Fibroblast of pulmonary artery (primary cell): Measurements from ENCODE around the gene TANGO6.
A peak's percentile ranks its signal among the peaks of the same experiment; 100 is the strongest.

ENCODE experiments used
- DNase-seq: peaks from one replicate; pipeline ENCODE4 v3.0.0-alpha.2; 2010; ENCODE audit warnings: low read depth
- H3K4me3 ChIP-seq: replicated peaks from 2 replicates; pipeline ENCODE4 v1.5.1; 2011; ENCODE audit warnings: low read depth, mild to moderate bottlenecking, control low read depth, low read length, moderate library complexity
- CTCF ChIP-seq: IDR thresholded peaks from 2 replicates; pipeline ENCODE4 v1.5.1; 2011; ENCODE audit warnings: mild to moderate bottlenecking, control low read depth, low read length, inconsistent platforms; ENCODE audit errors: missing control alignments

The TANGO6 gene

GRCh38 chr16:68960910-68961309 lies 117.6 kb downstream of the TANGO6 start:
- no peak for DNase-seq
- TF ChIP-seq CTCF, result no peak
- no peak overlapping the region for H3K4me3 ChIP-seq

- TF ChIP-seq CTCF, result no peak
- H3K4me3 ChIP-seq, result no peak overlapping the region
- DNase-seq, result peak; percentile 50
Measured at GRCh38 chr16:68961778-68962402, 118.6 kb downstream of the TANGO6 start.

- DNase-seq, result no peak
- H3K4me3 ChIP-seq, result no peak overlapping the region
- no peak for TF ChIP-seq CTCF
Measured at GRCh38 chr16:68969338-68969737, 126.0 kb downstream of the TANGO6 start.

- no peak for DNase-seq
- no peak overlapping the region for H3K4me3 ChIP-seq
- TF ChIP-seq CTCF, result no peak
Measured at GRCh38 chr16:68972013-68972412, 128.7 kb downstream of the TANGO6 start.

- H3K4me3 ChIP-seq, result no peak overlapping the region
- TF ChIP-seq CTCF, result peak; percentile 74
- DNase-seq, result peak; percentile 83
Measured at GRCh38 chr16:68972720-68973119, 129.4 kb downstream of the TANGO6 start.

- no peak for DNase-seq
- no peak for TF ChIP-seq CTCF
- no peak overlapping the region for H3K4me3 ChIP-seq
Measured at GRCh38 chr16:68973611-68974120, 130.3 kb downstream of the TANGO6 start.
